HG03565 (cell line): Measurements from ENCODE around the gene ILKAP.

Source experiments
- ATAC-seq: cut with Tn5 transposase; IDR thresholded peaks from one replicate; pipeline ENCODE4 v1.9.1; 2021; ENCODE audit warnings: mild to moderate bottlenecking, moderate library complexity; ENCODE audit not compliant: unreplicated experiment

ILKAP gene

DNA sequence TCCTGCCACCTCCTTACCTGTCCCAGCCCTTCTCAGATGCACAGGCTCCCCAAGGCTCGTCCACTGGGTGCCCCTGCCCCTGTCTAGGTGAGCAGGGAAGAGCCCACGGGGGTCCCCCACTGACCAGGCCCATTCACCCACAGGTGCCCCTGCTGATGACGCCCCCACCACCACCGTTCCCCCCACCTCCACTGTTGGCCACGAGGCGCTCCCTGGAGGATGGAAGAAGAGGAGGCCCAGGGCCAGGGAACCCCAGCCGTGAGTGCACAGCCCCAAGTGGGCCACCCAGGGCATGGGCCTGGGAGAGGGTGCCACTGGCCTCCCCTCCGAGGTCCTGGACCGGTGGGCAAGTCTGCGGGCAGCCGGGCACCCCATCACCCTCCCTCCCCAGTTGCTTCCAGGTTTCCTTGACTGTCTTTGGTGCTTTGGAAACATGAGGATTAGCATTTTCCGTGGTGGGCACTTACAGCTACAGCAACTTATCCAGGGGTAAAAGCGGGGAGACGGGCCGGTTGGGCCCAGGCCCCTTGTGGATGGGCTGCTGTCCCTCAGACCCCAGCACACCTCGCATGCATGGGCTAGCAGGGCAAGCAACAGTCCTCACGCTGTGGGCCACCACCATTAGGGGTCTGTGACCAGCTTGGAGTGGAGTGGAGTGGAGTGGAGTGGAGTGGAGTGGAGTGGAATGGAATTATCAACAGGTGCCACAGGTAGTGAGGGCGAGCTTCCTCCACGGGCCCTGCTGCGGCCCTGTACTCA, 78.2 kb downstream of the ILKAP start:
- ATAC-seq = no peak

DNA sequence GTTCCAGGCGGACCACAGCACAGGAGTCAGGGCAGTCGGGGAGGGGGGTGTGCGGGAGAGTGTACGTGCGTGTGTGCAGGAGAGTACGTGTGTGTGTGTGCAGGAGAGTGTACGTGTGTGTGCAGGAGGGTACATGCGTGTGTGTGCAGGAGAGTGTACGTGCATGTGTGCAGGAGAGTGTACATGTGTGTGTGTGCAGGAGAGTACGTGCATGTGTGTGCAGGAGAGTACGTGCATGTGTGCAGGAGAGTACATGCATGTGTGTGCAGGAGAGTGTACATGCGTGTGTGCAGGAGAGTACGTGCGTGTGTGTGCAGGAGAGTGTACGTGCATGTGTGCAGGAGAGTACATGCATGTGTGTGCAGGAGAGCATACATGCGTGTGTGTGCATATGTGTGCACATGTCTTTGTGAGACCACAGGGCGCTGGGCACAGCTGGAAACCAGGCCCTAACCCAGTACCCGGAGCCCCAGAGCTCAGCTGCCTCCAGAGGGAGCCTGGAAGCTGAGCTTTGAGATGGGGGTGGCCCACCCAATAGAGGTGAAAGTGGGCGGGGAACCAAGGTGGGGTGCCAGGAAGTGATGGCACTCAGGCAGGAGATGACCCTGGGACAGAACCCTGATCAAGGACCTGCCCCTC, 78.9 kb downstream of the ILKAP start:
- ATAC-seq = no peak

DNA sequence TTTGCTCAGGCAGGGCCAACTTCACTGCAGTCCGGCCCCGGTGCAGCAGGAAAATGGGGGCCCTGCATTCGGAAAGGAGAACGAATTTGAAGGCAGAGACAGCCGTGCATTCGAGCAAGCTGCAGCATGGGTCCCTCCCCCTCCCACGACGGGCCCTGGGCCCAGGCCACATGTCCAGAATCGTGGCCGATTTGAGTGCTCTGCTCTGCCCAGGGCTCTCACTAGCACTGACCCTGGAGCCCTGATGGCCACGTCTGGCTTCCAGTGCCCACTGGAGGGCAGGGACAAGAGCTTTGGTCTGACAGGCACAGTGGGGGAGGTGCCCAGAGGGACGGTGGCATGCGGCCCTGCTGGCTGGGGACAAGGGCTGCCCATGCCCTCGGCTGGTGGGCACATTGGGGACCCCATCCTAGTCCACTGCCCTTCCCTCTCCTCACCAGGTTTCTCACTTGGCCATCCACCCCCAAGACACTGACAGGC, 79.5 kb downstream of the ILKAP start:
- no peak for ATAC-seq

DNA sequence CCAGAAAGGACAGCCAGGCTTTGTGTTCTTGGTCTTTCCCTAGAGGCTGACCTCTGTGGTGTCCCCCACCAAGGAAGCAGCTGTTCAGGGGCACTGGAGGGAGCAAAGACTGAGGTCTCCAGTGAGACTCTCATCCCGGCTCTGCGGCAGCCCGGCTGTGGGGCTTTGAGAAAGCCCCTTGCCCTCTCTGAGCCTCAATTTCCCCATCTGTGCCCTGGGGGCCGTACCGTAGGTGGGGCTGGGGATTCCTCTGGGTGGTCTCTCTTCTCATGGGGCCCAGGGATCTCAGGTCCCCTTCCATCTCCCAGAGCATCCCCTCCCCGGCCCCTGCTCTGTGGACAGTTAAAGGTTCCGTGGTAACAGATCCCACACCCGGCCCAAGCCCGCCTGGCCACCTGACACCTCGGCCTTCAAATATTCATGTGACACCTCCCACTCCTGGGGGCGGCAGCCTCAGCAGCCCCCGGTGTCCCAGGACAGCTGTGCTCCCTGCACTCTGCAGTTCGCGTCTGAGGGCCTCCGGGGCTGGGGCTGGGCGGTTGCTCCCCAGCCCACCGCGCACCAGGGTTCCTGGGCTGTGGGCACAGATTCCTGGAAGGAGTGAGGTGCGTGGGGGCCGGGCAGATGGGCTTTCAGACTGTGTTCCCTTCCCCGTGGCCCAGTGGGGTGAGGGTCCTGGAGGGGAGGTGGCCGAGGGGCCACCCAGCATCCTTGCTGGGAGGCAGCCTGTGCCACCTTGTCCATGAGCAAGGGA, 80.1 kb downstream of the ILKAP start:
- no peak for ATAC-seq

DNA sequence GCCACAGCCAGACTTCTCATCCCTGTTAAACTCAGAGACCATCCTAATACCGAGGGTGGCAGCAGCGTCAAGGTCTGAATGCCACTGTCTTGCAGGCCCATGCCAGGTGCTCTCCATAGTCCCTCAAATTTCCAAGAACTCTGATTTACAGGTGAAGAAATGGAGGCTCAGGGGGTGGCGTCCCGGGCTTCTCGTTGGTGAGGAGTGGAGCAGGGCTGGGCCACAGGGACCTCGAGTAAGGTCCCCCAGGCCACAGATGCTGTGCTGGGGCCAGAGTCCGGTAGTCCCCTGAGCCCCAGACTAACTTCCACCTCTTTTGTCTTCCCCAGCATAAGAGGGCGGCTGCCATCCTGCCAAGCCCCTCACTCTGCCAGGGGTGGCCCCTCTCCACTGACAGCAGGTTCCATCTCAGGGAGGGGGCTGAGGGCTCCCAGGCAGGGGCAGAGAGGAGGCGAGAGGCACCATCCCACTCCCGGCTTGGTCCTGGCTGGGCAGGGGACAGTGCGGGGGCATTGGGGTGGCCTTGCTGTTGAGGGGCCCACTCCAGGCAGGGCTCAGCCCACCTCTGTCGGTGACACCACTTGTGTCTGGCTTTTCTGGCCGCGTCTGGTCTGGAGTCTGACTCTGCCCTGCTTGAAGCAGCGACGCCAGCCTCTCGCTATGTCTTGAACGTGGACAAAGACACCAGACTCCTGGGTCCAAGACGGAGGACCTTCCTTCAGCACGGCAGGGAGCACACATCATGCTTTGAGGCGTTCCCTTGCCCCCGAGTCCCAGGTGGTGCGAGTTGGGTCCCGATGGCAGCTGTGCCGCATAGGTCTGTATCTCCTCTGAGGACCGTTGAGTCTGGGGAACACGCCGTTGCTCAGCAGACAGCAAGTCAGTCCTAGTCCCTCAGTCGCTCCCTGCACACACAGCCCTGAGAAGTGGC, 80.9 kb downstream of the ILKAP start:
- no peak for ATAC-seq

DNA sequence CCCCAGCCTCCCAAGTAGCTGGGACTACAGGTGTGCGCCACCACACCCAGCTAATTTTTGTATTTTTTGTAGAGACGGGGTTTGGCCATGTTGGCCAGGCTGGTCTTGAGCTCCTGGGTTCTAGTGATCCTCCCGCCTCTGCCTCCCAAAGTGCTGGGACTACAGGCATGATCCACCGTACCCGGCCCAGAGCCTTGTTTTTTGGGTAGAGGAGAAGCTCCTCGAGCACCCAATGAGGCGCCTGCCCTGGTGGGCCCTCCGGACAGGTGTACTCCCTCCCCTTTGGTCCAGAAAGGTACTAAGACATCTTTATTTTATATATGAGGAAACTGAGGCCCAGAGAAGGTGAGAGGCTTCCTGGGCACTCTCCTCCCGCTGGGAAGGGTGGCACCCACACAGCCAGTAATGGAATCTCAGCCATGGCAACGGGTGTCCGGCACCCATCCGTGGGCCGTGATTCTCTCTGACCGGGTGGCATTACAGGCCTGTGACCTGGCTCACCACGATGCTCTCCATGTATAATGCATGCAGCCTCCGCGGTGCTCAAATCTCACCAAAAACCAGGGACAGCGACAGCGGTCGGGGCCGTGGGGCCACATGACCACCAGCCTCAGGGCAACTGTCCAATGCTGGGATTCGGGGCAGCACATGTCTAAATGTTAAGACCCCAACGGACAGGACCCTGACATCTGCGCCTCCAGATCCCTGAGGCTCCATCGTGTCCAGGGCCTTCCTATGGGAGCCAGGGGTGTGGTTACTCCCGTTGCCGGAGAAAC, 81.8 kb downstream of the ILKAP start:
- ATAC-seq = no peak

DNA sequence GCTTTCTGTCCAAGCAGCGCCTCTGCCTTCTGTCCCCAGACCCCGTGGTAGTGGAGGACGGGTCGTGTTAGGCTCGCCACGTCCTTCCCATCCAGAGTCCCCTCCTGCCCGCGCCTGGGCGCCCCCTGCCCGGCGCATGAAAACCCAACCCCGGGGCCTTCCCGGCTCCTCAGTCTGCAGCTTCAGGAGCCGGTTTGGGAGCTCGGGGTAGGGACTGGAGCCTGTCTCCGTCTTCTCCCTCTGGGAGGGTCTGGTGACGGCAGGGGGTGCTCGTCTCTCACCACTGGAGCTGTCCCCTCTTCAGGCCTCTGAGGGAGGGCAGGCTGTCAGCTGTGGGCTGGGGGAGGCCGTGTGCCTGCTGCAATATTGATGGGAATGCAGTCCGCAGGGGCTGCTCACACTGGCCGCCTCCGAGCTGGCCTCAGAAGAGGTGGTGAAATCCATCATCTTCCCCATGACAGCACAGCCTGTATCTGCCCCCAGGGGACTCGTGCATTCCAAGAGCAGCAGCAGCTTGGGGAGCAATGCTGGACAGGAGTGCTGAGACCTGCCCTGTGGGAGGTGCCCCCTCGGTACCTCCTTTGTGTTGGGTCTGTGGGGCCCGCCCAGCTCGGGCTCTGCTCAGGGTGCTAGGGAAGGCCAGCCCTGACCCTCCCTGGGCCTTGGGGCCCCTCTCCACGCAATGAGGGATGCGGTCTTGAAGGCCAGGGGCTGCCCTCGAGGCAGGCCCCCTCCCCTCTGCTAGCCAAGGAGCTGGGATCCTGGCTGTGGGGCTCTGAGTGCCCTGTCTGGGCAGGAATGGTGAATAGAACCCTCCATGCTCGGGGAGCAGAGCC, 82.8 kb downstream of the ILKAP start:
- no peak for ATAC-seq
